Fibroblast of pulmonary artery (primary cell): ENCODE data around the gene FXYD1.

Experiments used
- DNase-seq: peaks from one replicate; pipeline ENCODE4 v3.0.0-alpha.2; 2010; ENCODE audit warnings: low read depth
- H3K4me3 ChIP-seq: replicated peaks from 2 replicates; pipeline ENCODE4 v1.5.1; 2011; ENCODE audit warnings: low read depth, mild to moderate bottlenecking, control low read depth, low read length, moderate library complexity
- TF ChIP-seq, protein P1 (sequence below): IDR thresholded peaks from 2 replicates; pipeline ENCODE4 v1.5.1; 2011; ENCODE audit warnings: mild to moderate bottlenecking, control low read depth, low read length, inconsistent platforms; ENCODE audit errors: missing control alignments

FXYD1 gene

DNA sequence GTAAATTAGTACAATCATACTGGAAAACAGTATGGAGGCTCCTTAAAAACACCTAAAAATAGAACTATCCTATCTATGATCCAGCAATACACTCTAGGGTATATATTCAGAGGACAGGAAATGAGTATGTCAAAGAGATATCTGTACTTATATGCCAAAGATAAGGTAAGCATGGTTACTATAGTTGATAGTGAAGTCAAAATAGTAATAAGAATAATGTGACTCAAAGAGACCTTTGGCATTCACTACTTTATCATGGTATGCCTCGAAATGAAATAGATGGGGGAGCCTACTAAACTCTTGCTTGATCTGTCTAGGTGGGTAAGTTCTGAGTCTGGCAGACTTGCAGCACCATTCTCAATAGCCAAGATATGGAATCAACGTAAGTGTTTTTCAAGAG is 46.3 kb downstream of the FXYD1 start:
- H3K4me3 ChIP-seq = no peak overlapping the region
- TF ChIP-seq, protein P1, sequence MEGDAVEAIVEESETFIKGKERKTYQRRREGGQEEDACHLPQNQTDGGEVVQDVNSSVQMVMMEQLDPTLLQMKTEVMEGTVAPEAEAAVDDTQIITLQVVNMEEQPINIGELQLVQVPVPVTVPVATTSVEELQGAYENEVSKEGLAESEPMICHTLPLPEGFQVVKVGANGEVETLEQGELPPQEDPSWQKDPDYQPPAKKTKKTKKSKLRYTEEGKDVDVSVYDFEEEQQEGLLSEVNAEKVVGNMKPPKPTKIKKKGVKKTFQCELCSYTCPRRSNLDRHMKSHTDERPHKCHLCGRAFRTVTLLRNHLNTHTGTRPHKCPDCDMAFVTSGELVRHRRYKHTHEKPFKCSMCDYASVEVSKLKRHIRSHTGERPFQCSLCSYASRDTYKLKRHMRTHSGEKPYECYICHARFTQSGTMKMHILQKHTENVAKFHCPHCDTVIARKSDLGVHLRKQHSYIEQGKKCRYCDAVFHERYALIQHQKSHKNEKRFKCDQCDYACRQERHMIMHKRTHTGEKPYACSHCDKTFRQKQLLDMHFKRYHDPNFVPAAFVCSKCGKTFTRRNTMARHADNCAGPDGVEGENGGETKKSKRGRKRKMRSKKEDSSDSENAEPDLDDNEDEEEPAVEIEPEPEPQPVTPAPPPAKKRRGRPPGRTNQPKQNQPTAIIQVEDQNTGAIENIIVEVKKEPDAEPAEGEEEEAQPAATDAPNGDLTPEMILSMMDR = no peak
- no peak for DNase-seq
